ENCODE results near the gene KLHL6.
"Not testable (repeated sequence)": the region's sequence is repeated elsewhere in the genome, so short reads cannot be mapped to it uniquely, and the experiment has no call there.

Gene KLHL6

GRCh38 chr3:183583331-183584245, 28.1 kb upstream of the KLHL6 start:
- Histone ChIP-seq H3K4me1 (ENCODE audit: control insufficient read depth, insufficient read depth, low read length) (peaks cover 2% of the 10 kb centered on the region; the same call in 1 of the 2 replicates), H3K4me3 (ENCODE audit: low read length) (no peak overlapping the region), H3K27me3 (ENCODE audit: control insufficient read depth, insufficient read depth, low read length) (no peaks in the 10 kb centered on the region), H3K36me3 (ENCODE audit: control insufficient read depth, insufficient read depth, low read length) (no peaks in the 10 kb centered on the region), H3K27ac (ENCODE audit: low read length) (no peak overlapping the region), H3K9me3 (ENCODE audit: control insufficient read depth, insufficient read depth, low read length) (no peaks in the 10 kb centered on the region)
- DNase-seq (ENCODE audit: low read depth, low spot score) = no peak
- no CpG with 5 or more reads among the region's 5 CpGs for WGBS (ENCODE audit: insufficient coverage, insufficient read length)

GRCh38 chr3:183582161-183582560, 26.7 kb upstream of the KLHL6 start:
- peaks cover 2% of the 10 kb centered on the region; the same call in 1 of the 2 replicates for H3K4me1 ChIP-seq (ENCODE audit: control insufficient read depth, insufficient read depth, low read length)
- no CpG with 5 or more reads among the region's 1 CpG for WGBS (ENCODE audit: insufficient coverage, insufficient read length)

GRCh38 chr3:183581496-183582155, 26.1 kb upstream of the KLHL6 start:
- peaks cover 2% of the 10 kb centered on the region; the same call in 1 of the 2 replicates for H3K4me1 ChIP-seq (ENCODE audit: control insufficient read depth, insufficient read depth, low read length)
- no peak overlapping the region for H3K27ac ChIP-seq (ENCODE audit: low read length)
- DNase-seq (ENCODE audit: low read depth, low spot score) = no peak
- no peaks in the 10 kb centered on the region for H3K9me3 ChIP-seq (ENCODE audit: control insufficient read depth, insufficient read depth, low read length)
- WGBS (ENCODE audit: insufficient coverage, insufficient read length) = no CpG with 5 or more reads among the region's 3 CpGs
- no peak overlapping the region for H3K4me3 ChIP-seq (ENCODE audit: low read length)
- no peaks in the 10 kb centered on the region for H3K27me3 ChIP-seq (ENCODE audit: control insufficient read depth, insufficient read depth, low read length)
- no peaks in the 10 kb centered on the region for H3K36me3 ChIP-seq (ENCODE audit: control insufficient read depth, insufficient read depth, low read length)

More at GRCh38 chr3:183582161-183582560, 26.7 kb upstream of the KLHL6 start:
- no peaks in the 10 kb centered on the region for H3K27me3 ChIP-seq (ENCODE audit: control insufficient read depth, insufficient read depth, low read length)
- H3K4me3 ChIP-seq (ENCODE audit: low read length) = no peak overlapping the region
- no peaks in the 10 kb centered on the region for H3K36me3 ChIP-seq (ENCODE audit: control insufficient read depth, insufficient read depth, low read length)
- H3K27ac ChIP-seq (ENCODE audit: low read length) = no peak overlapping the region
- DNase-seq (ENCODE audit: low read depth, low spot score) = no peak
- no peaks in the 10 kb centered on the region for H3K9me3 ChIP-seq (ENCODE audit: control insufficient read depth, insufficient read depth, low read length)

GRCh38 chr3:183579967-183580900, 24.7 kb upstream of the KLHL6 start:
- no peaks in the 10 kb centered on the region for H3K9me3 ChIP-seq (ENCODE audit: control insufficient read depth, insufficient read depth, low read length)
- no peak overlapping the region for H3K27ac ChIP-seq (ENCODE audit: low read length)
- H3K4me1 ChIP-seq (ENCODE audit: control insufficient read depth, insufficient read depth, low read length) = peaks cover 2% of the 10 kb centered on the region; the same call in 1 of the 2 replicates
- DNase-seq (ENCODE audit: low read depth, low spot score) = no peak
- no peaks in the 10 kb centered on the region for H3K27me3 ChIP-seq (ENCODE audit: control insufficient read depth, insufficient read depth, low read length)
- no peak overlapping the region for H3K4me3 ChIP-seq (ENCODE audit: low read length)
- no peaks in the 10 kb centered on the region for H3K36me3 ChIP-seq (ENCODE audit: control insufficient read depth, insufficient read depth, low read length)
- WGBS (ENCODE audit: insufficient coverage, insufficient read length) = no CpG with 5 or more reads among the region's 17 CpGs

GRCh38 chr3:183578179-183578578, 22.7 kb upstream of the KLHL6 start:
- Histone ChIP-seq H3K9me3 (ENCODE audit: control insufficient read depth, insufficient read depth, low read length) (no peaks in the 10 kb centered on the region), H3K36me3 (ENCODE audit: control insufficient read depth, insufficient read depth, low read length) (no peaks in the 10 kb centered on the region), H3K27me3 (ENCODE audit: control insufficient read depth, insufficient read depth, low read length) (no peaks in the 10 kb centered on the region), H3K4me1 (ENCODE audit: control insufficient read depth, insufficient read depth, low read length) (no peaks in the 10 kb centered on the region), H3K27ac (ENCODE audit: low read length) (no peak overlapping the region), H3K4me3 (ENCODE audit: low read length) (no peak overlapping the region)
- no CpG with 5 or more reads among the region's 3 CpGs for WGBS (ENCODE audit: insufficient coverage, insufficient read length)
- DNase-seq (ENCODE audit: low read depth, low spot score) = no peak

GRCh38 chr3:183577346-183577745, 21.8 kb upstream of the KLHL6 start:
- Histone ChIP-seq H3K27ac (ENCODE audit: low read length) (no peak overlapping the region), H3K4me3 (ENCODE audit: low read length) (no peak overlapping the region), H3K36me3 (ENCODE audit: control insufficient read depth, insufficient read depth, low read length) (no peaks in the 10 kb centered on the region), H3K4me1 (ENCODE audit: control insufficient read depth, insufficient read depth, low read length) (no peaks in the 10 kb centered on the region), H3K27me3 (ENCODE audit: control insufficient read depth, insufficient read depth, low read length) (no peaks in the 10 kb centered on the region), H3K9me3 (ENCODE audit: control insufficient read depth, insufficient read depth, low read length) (no peaks in the 10 kb centered on the region)
- no peak for DNase-seq (ENCODE audit: low read depth, low spot score)
- WGBS (ENCODE audit: insufficient coverage, insufficient read length) = no CpG with 5 or more reads among the region's 3 CpGs

GRCh38 chr3:183576487-183577107, 21.1 kb upstream of the KLHL6 start:
- no CpG with 5 or more reads among the region's 6 CpGs for WGBS (ENCODE audit: insufficient coverage, insufficient read length)
- Histone ChIP-seq H3K27ac (ENCODE audit: low read length) (no peak overlapping the region), H3K4me1 (ENCODE audit: control insufficient read depth, insufficient read depth, low read length) (no peaks in the 10 kb centered on the region), H3K27me3 (ENCODE audit: control insufficient read depth, insufficient read depth, low read length) (no peaks in the 10 kb centered on the region), H3K4me3 (ENCODE audit: low read length) (no peak overlapping the region), H3K9me3 (ENCODE audit: control insufficient read depth, insufficient read depth, low read length) (no peaks in the 10 kb centered on the region), H3K36me3 (ENCODE audit: control insufficient read depth, insufficient read depth, low read length) (no peaks in the 10 kb centered on the region)
- DNase-seq (ENCODE audit: low read depth, low spot score) = no peak

- Histone ChIP-seq H3K27ac (ENCODE audit: low read length) (no peak overlapping the region), H3K36me3 (ENCODE audit: control insufficient read depth, insufficient read depth, low read length) (no peaks in the 10 kb centered on the region), H3K9me3 (ENCODE audit: control insufficient read depth, insufficient read depth, low read length) (no peaks in the 10 kb centered on the region), H3K27me3 (ENCODE audit: control insufficient read depth, insufficient read depth, low read length) (no peaks in the 10 kb centered on the region), H3K4me1 (ENCODE audit: control insufficient read depth, insufficient read depth, low read length) (no peaks in the 10 kb centered on the region), H3K4me3 (ENCODE audit: low read length) (no peak overlapping the region)
- no peak for DNase-seq (ENCODE audit: low read depth, low spot score)
- WGBS (ENCODE audit: insufficient coverage, insufficient read length) = no CpG with 5 or more reads among the region's 3 CpGs
Measured at GRCh38 chr3:183572935-183573334, 17.4 kb upstream of the KLHL6 start.

- not testable (repeated sequence) for H3K27ac ChIP-seq (ENCODE audit: low read length); H3K36me3 ChIP-seq (ENCODE audit: control insufficient read depth, insufficient read depth, low read length); H3K4me1 ChIP-seq (ENCODE audit: control insufficient read depth, insufficient read depth, low read length); H3K9me3 ChIP-seq (ENCODE audit: control insufficient read depth, insufficient read depth, low read length); H3K27me3 ChIP-seq (ENCODE audit: control insufficient read depth, insufficient read depth, low read length); H3K4me3 ChIP-seq (ENCODE audit: low read length); DNase-seq (ENCODE audit: low read depth, low spot score)
- WGBS (ENCODE audit: insufficient coverage, insufficient read length) = no CpG with 5 or more reads among the region's 3 CpGs
Measured at GRCh38 chr3:183570191-183570590, 14.7 kb upstream of the KLHL6 start.
